ENCODE results near the gene INAVA. TPM values are rescaled to one million over a fixed set of nuclear protein-coding genes. Genes with fewer than 3 reads are reported as not detected.

The INAVA gene
- total and polyA plus RNA-seq, 9 of the 15 experiments (the other 6 are each of a cell fraction or from before 2014, with no cell fraction given) = 0.09 TPM; not detected in 8

DNA sequence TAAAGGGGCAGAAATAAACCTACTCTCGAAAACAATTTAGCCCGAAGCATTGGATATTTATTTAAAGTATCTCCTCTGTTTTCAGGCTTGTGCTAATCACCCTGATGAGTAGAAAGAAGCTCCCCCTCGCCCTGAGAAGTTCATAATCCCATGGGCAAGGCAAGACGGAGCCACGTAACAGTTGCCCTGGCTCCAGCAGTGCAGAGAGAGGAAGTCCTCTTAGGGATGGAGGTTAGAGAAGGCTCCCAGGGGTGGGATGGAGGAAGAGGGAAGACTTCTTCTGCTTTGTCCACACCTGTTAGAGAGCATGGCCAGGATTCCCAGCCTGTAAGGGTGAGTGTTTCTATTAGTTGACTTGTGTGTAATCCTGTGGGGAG is 25.3 kb upstream of the INAVA start:
- WGBS (ENCODE audit: insufficient coverage, low coverage, missing lambda C conversion rate) = 5% methylated on average over 5 of the region's 5 CpGs
- no peak for TF ChIP-seq TCF3 (CRISPR knock-in tag; IDR thresholded peaks at IDR 0.05)
- peak; percentile 54; the same call in 1 of the 2 replicates for TF ChIP-seq SPI1 (IDR thresholded peaks at IDR 0.05; ENCODE audit: borderline replicate concordance, low read depth, low read length)
- no peak for TF ChIP-seq ZNF57 (CRISPR knock-in tag; IDR thresholded peaks at IDR 0.05)
- TF ChIP-seq MYNN (IDR thresholded peaks at IDR 0.05) = no peak
- TF ChIP-seq MYNN (CRISPR knock-in tag; IDR thresholded peaks at IDR 0.05) = no peak
- CTCF ChIA-PET (ENCODE audit: low intra/inter-chr PET ratio) = interaction anchor here (0.7 kb wide), 1 partner anchor 589 kb away, joined by 3 read pairs; no protein-coding TSS in a partner anchor
- 0 out of 2 replicates have a peak, but pooled peaks cover 7% of the 10 kb centered on the region for H4K20me1 ChIP-seq (replicated peaks; ENCODE audit: control insufficient read depth, insufficient read depth, low read length)
- no peak overlapping the region for H3K4me3 ChIP-seq
- H3K9ac ChIP-seq (ENCODE audit: insufficient read depth in 1 of 2, low read depth in 2 of 2, low read length in 2 of 2) = no peak overlapping the region
- no peaks in the 10 kb centered on the region for H3K79me2 ChIP-seq (ENCODE audit: control insufficient read depth, insufficient read depth, low read length)
- DNase-seq (ENCODE audit: extremely low read depth in 1 of 4, low spot score in 3 of 4) (no peak), ATAC-seq (peak; percentile 34; the same call in 2 of the 3 replicates), FAIRE-seq (peak; percentile 52)
- H3K36me3 ChIP-seq (ENCODE audit: control insufficient read depth, insufficient read depth, low read length) = no peaks in the 10 kb centered on the region
- peaks cover 52 to 64% of the 10 kb centered on the region in 2 experiments for H3K27me3 ChIP-seq (ENCODE audit: control insufficient read depth in 2 of 2, insufficient read depth in 2 of 2, low read length in 2 of 2)
- peaks cover 0 to 14% of the 10 kb centered on the region in 2 experiments; a peak in 1 of 5 replicates for H3K4me1 ChIP-seq (replicated peaks in 1 of 2; ENCODE audit: control insufficient read depth in 2 of 2, insufficient read depth in 2 of 2, low read length in 2 of 2)
- no peak overlapping the region for H3K4me2 ChIP-seq (ENCODE audit: insufficient read depth, low read length)
- no peaks in the 10 kb centered on the region for H3K9me3 ChIP-seq (replicated peaks; ENCODE audit: control insufficient read depth, insufficient read depth, low read depth, low read length)
- no peak overlapping the region for H2AFZ ChIP-seq (ENCODE audit: low read depth, low read length)
- BruUV-seq (replicated peaks) = no TSS peak
- H3K27ac ChIP-seq (ENCODE audit: extremely low read depth, low read depth, low read length) = no peak overlapping the region
- in situ Hi-C loops (cut with MboI) = no loop called here
- intact Hi-C loops (cut with micrococcal nuclease) = no loop called here
- POLR2A ChIA-PET = interaction anchor here (2.1 kb wide), 1 partner anchor 10 kb away, joined by 8 read pairs; no protein-coding TSS in a partner anchor
- no peaks in the 10 kb centered on the region for H3K9me1 ChIP-seq (ENCODE audit: control insufficient read depth, insufficient read depth, low read length)

DNA sequence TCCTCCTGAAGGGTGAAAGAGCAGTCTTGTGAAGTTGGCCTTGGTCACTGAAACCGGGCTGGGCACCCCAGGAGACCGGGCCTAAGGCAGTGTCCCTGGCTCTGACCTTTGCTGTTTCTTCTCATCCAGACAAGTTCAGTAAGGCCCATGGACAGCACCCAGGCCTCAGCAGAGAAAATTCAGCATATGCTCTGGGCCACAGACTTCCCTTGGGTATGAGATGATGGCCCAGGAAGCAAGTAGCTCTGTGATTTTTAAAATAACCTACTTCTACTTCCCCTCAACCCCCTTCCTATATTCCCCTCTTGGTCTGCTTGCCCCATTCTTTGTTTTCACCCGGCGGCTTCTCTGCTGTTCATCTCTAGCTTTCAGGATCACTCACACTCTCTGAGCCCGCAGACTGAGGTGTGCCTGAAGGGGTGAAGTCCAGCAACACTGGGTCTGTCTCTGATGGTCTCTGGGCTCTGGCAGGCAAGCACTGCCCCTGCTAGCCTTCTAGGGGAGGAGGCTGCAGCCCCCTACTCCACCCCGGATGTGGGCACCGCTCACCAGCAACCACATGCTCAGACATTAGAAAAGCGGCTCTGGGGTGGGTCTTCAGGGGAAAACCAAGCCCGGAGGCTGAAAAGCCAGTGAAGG is 24.8 kb upstream of the INAVA start:
- Histone ChIP-seq H3K9ac (ENCODE audit: insufficient read depth in 1 of 2, low read depth in 2 of 2, low read length in 2 of 2) (no peak overlapping the region), H3K4me2 (ENCODE audit: insufficient read depth, low read length) (no peak overlapping the region), H3K27ac (ENCODE audit: extremely low read depth, low read depth, low read length) (no peak overlapping the region), H3K36me3 (ENCODE audit: control insufficient read depth, insufficient read depth, low read length) (no peaks in the 10 kb centered on the region), H3K9me1 (ENCODE audit: control insufficient read depth, insufficient read depth, low read length) (no peaks in the 10 kb centered on the region), H3K4me3 (no peak overlapping the region), H3K79me2 (ENCODE audit: control insufficient read depth, insufficient read depth, low read length) (no peaks in the 10 kb centered on the region), H3K9me3 (replicated peaks; ENCODE audit: control insufficient read depth, insufficient read depth, low read depth, low read length) (no peaks in the 10 kb centered on the region), H2AFZ (ENCODE audit: low read depth, low read length) (no peak overlapping the region), H3K27me3 (ENCODE audit: control insufficient read depth in 2 of 2, insufficient read depth in 2 of 2, low read length in 2 of 2) (peaks cover 54 to 69% of the 10 kb centered on the region in 2 experiments), H4K20me1 (replicated peaks; ENCODE audit: control insufficient read depth, insufficient read depth, low read length) (0 out of 2 replicates have a peak, but pooled peaks cover 7% of the 10 kb centered on the region), H3K4me1 (replicated peaks in 1 of 2; ENCODE audit: control insufficient read depth in 2 of 2, insufficient read depth in 2 of 2, low read length in 2 of 2) (peaks cover 0 to 14% of the 10 kb centered on the region in 2 experiments; a peak in 1 of 5 replicates)
- DNase-seq (ENCODE audit: extremely low read depth in 1 of 4, low spot score in 3 of 4) (no peak), ATAC-seq (peak; percentile 35), FAIRE-seq (no peak)
- intact Hi-C loops (cut with micrococcal nuclease) = no loop called here
- WGBS (ENCODE audit: insufficient coverage, low coverage, missing lambda C conversion rate) = under 1% methylated on average over 9 of the region's 9 CpGs
- CTCF ChIA-PET (ENCODE audit: low intra/inter-chr PET ratio) = interaction anchor here (0.7 kb wide), 1 partner anchor 590 kb away, joined by 3 read pairs; no protein-coding TSS in a partner anchor
- POLR2A ChIA-PET = interaction anchor here (0.6 to 2.1 kb wide), 2 partner anchors 9 to 320 kb away, joined by 3 to 8 read pairs; no protein-coding TSS in a partner anchor
- in situ Hi-C loops (cut with MboI) = no loop called here
- BruUV-seq (replicated peaks) = no TSS peak
- TF ChIP-seq TEAD4 (IDR thresholded peaks at IDR 0.05; ENCODE audit: low read length) (no peak), TEAD4 (CRISPR knock-in tag; IDR thresholded peaks at IDR 0.05; ENCODE audit: borderline replicate concordance) (no peak), HDAC1 (IDR thresholded peaks at IDR 0.05) (no peak), WHSC1 (IDR thresholded peaks at IDR 0.05; ENCODE audit: low read length) (no peak), ZNF696 (CRISPR knock-in tag; conservative IDR thresholded peaks at IDR 0.05) (no peak), ZNF76 (CRISPR knock-in tag; IDR thresholded peaks at IDR 0.05; ENCODE audit: borderline replicate concordance) (no peak), ZNF316 (IDR thresholded peaks at IDR 0.05) (no peak), ZNF134 (CRISPR knock-in tag; conservative IDR thresholded peaks at IDR 0.05) (no peak), POLR2AphosphoS5 (IDR thresholded peaks at IDR 0.05; ENCODE audit: control insufficient read depth, insufficient read depth, low read depth, low read length) (no peak)
- TF ChIP-seq, protein P1, sequence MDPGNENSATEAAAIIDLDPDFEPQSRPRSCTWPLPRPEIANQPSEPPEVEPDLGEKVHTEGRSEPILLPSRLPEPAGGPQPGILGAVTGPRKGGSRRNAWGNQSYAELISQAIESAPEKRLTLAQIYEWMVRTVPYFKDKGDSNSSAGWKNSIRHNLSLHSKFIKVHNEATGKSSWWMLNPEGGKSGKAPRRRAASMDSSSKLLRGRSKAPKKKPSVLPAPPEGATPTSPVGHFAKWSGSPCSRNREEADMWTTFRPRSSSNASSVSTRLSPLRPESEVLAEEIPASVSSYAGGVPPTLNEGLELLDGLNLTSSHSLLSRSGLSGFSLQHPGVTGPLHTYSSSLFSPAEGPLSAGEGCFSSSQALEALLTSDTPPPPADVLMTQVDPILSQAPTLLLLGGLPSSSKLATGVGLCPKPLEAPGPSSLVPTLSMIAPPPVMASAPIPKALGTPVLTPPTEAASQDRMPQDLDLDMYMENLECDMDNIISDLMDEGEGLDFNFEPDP (CRISPR knock-in tag; IDR thresholded peaks at IDR 0.05) = no peak
- TF ChIP-seq, protein P2, sequence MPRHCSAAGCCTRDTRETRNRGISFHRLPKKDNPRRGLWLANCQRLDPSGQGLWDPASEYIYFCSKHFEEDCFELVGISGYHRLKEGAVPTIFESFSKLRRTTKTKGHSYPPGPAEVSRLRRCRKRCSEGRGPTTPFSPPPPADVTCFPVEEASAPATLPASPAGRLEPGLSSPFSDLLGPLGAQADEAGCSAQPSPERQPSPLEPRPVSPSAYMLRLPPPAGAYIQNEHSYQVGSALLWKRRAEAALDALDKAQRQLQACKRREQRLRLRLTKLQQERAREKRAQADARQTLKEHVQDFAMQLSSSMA (CRISPR knock-in tag; IDR thresholded peaks at IDR 0.05) = no peak
